Urinary bladder (tissue), 4 donors: ENCODE results near the gene FERMT1. TPM values are rescaled to one million over a fixed set of nuclear protein-coding genes. Genes with fewer than 3 reads are reported as not detected.
"Not testable (repeated sequence)": the region's sequence is repeated elsewhere in the genome, so short reads cannot be mapped to it uniquely, and the experiment has no call there.

Experiments
- DNase-seq: peaks from one replicate; pipeline ENCODE4 v3.0.0-alpha.2; 2015; ENCODE audit errors: extremely low spot score
- H3K27ac ChIP-seq: one replicate; pipeline ENCODE4 v1.5.1; 2013; ENCODE audit warnings: low read depth, mild to moderate bottlenecking, moderate library complexity
- H3K36me3 ChIP-seq: one replicate; pipeline ENCODE4 v1.6.1; 2013; ENCODE audit warnings: mild to moderate bottlenecking, moderate library complexity; ENCODE audit not compliant: insufficient read depth
- H3K4me1 ChIP-seq: one replicate; pipeline ENCODE4 v1.6.1; 2013; ENCODE audit warnings: mild to moderate bottlenecking, moderate library complexity; ENCODE audit not compliant: insufficient read depth
- H3K4me3 ChIP-seq: one replicate; pipeline ENCODE4 v1.5.1; 2013; ENCODE audit warnings: low read depth, low read length
- WGBS: extraction: QIAGEN DNeasy Blood & Tissue Kit; methylation state at CpG from one replicate; pipeline ENCODE4 v1.1.7; 2013; 5-methylcytosine and 5-hydroxymethylcytosine counted together
- polyA plus RNA-seq: library from polyadenylated mRNA; stranded (reverse); fragments of 200-250 nt; gene quantifications from one replicate; pipeline ENCODE4 v1.2.3, GENCODE V29; 2013
- total RNA-seq: library from RNA; depleted of rRNA; stranded (reverse); fragments of >200 nt; gene quantifications from one replicate; pipeline ENCODE4 v1.2.3, GENCODE V29; 2014
- donor health status: healthy with polysubstance abuse.
- donor health status: healthy.

The FERMT1 gene
- total and polyA plus RNA-seq, 2 donors = 3.4 to 11.1 TPM

DNA sequence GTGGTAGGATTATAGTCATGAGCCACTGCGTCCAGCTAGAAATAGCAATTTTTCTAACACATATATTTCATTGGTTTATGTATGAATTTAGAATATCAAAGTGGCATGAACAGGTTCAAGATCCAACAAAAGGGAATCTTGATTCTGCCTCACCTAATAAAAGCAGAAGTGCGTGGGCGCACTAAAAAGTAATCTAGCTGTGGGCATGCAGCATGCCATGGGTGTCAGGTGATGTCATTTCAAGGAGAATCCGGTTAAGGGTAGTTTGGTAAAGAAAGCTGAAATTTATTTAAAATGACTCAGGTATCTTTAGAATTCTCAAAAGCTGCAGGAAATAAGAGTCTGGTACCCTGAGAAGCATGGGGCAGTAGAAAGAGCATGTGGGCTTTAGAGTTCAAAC is 86.6 kb downstream of the FERMT1 start:
- Histone ChIP-seq H3K4me3 (no peak overlapping the region), H3K27ac (no peak overlapping the region), H3K36me3 (peaks cover 9% of the 10 kb centered on the region), H3K4me1 (no peaks in the 10 kb centered on the region)
- WGBS = 96% methylated on average over 4 of the region's 4 CpGs
- no peak for DNase-seq

DNA sequence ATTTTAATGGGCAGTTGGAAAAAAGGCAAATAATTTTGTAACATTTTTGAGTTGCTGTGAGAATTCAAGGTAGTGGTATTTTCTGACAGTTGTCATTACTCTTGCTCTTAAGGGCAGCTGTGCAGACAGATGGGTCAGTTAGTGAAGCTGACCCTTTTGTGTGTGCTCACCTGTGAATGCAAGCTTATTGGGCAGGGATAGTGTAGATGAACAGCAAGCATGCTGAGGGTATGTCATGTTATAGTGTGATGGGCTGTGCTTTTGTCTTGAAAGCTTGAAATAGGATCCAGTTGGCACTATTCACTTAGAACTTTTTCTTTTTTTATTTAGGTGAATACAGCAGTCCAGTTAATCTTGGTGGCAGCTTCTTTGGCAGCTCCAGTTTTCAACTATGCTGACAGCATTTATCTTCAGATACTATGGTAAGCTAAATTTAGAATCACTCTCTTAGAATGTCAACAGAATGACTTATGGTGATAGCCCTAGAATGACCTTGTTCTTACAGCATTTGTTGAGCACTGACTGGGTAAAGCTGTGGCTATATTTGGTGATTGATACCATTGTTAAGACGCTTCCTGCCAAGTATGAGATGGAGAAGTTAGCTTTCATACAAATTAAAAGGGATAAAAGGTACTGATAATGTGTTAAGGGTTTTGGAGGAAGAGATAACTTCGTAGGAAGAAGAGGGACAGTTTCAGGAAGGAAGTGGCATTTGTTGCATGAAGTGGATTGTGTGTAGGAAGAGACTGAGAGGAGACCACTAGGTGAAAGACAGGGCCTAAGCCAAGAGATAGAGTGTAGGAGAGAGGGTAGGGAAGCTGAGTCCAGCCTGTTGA is 88.5 kb downstream of the FERMT1 start:
- Histone ChIP-seq H3K27ac (no peak overlapping the region), H3K4me3 (no peak overlapping the region), H3K36me3 (peaks cover 6% of the 10 kb centered on the region), H3K4me1 (no peaks in the 10 kb centered on the region)
- DNase-seq = no peak
- WGBS = 43% methylated on average over 2 of the region's 2 CpGs

DNA sequence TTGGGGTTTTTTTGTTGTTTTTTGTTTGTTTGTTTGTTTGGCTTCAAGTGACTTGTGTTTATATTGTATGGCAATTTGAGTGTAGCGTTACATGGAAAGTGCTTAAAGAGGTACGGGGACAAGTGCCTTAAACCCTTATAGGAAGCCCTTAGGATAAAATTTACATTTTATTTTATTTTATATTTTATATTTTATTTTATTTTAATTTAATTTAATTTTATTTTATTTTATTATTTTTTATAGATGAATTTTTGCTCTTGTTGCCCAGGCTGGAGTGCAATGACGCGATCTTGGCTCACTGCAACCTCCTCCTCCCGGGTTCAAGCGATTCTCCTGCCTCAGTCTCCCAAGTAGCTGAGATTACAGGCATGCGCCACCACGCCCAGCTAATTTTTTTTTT is 89.9 kb downstream of the FERMT1 start:
- WGBS = 96% methylated on average over 8 of the region's 8 CpGs
- H3K27ac ChIP-seq, H3K4me3 ChIP-seq, H3K36me3 ChIP-seq, H3K4me1 ChIP-seq, DNase-seq: not testable (repeated sequence)

DNA sequence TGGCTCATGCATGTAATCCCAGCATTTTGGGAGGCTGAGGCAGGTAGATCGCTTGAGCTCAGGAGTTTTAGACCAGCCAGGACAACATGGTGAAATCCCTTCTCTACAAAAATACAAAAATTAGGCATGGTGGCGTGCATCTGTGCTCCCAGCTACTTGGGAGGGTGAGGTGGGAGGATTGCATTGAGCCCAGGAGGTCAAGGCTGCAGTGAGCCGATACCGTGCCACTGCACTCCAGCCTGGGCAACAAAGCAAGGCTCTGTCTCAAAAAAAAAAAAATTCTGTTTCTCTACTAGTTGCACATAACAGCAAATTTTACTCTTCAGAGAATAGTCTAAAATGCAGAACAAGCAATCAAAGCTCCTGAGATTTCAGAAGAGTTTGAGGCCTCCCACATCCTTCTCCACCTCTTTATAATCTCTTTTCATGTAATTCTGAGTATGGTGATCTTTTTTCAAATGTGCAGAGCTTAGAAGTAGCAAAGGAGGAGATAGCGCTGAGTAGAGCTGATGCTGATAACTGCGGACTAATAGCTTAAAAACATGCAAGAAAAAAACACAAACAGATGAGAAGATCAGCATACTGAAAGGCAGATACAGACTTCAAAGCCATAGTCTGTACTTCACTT is 92.3 kb downstream of the FERMT1 start:
- Histone ChIP-seq H3K27ac (no peak overlapping the region), H3K4me3 (no peak overlapping the region), H3K36me3 (peaks cover 4% of the 10 kb centered on the region), H3K4me1 (no peaks in the 10 kb centered on the region)
- DNase-seq = no peak
- 88% methylated on average over 6 of the region's 6 CpGs for WGBS

- DNase-seq = no peak
- no peak overlapping the region for H3K4me3 ChIP-seq
- 68% methylated on average over 6 of the region's 6 CpGs for WGBS
- no peak overlapping the region for H3K27ac ChIP-seq
- no peaks in the 10 kb centered on the region for H3K4me1 ChIP-seq
- peaks cover under 1% of the 10 kb centered on the region for H3K36me3 ChIP-seq
Measured at GRCh38 chr20:6029538-6029937, 93.3 kb downstream of the FERMT1 start.

GRCh38 chr20:6028818-6029217 is 94.0 kb downstream of the FERMT1 start:
- Histone ChIP-seq H3K4me1 (no peaks in the 10 kb centered on the region), H3K36me3 (no peaks in the 10 kb centered on the region), H3K4me3 (no peak overlapping the region), H3K27ac (no peak overlapping the region)
- DNase-seq = no peak

- WGBS = 94% methylated on average over 3 of the region's 3 CpGs
- DNase-seq = no peak
- no peak overlapping the region for H3K27ac ChIP-seq
- H3K36me3 ChIP-seq = peaks cover 2% of the 10 kb centered on the region
- no peaks in the 10 kb centered on the region for H3K4me1 ChIP-seq
- H3K4me3 ChIP-seq = no peak overlapping the region
Measured at GRCh38 chr20:6026051-6026450, 96.8 kb downstream of the FERMT1 start.

Other genes starting within 250 kb of the FERMT1 start
- 3.5 TPM for gene CHGB, start 211.5 kb downstream of the FERMT1 start, total RNA-seq
- 13.1 TPM for gene CHGB, start 211.5 kb downstream of the FERMT1 start, polyA plus RNA-seq
- 5.6 TPM for gene TRMT6, start 172.5 kb downstream of the FERMT1 start, total RNA-seq
- 9.3 TPM for gene TRMT6, start 172.5 kb downstream of the FERMT1 start, polyA plus RNA-seq
- 10.7 TPM for gene MCM8, start 172.4 kb downstream of the FERMT1 start, total RNA-seq
- 5.4 TPM for gene MCM8, start 172.4 kb downstream of the FERMT1 start, polyA plus RNA-seq
- gene CRLS1, start 116.9 kb downstream of the FERMT1 start, total RNA-seq = 69.9 TPM
- gene CRLS1, start 116.9 kb downstream of the FERMT1 start, polyA plus RNA-seq = 37.6 TPM
- 0.58 TPM for gene LRRN4, start 69.0 kb downstream of the FERMT1 start, total RNA-seq
- gene LRRN4, start 69.0 kb downstream of the FERMT1 start, polyA plus RNA-seq = not detected